AG04450 (cell line): ENCODE data around the gene DOCK3. TPM values are rescaled to one million over a fixed set of nuclear protein-coding genes. Genes with fewer than 3 reads are reported as not detected.

Experiments used
- CTCF ChIA-PET: fragments of 300-600, 350-600 bp; formaldehyde crosslinking; extraction: SDS; loops from one replicate; lab custom pipeline; 2022; ENCODE audit warnings: antibody characterized with exemption, inconsistent platforms; lab: Charles Lee
- POLR2A ChIA-PET: fragments of 350-600 bp; formaldehyde crosslinking; extraction: SDS; loops from one replicate; lab custom pipeline; 2021; ENCODE audit warnings: antibody characterized with exemption, inconsistent platforms; lab: Yijun Ruan, JAX
- DNase-seq: peaks from one replicate; pipeline ENCODE4 v3.0.0-alpha.2; 2011; ENCODE audit warnings: low read depth, low spot score
- H3K27ac ChIP-seq: one replicate; pipeline ENCODE4 v1.5.1; 2012; ENCODE audit warnings: low read depth, low read length, control low read depth
- H3K27me3 ChIP-seq: one replicate; pipeline ENCODE4 v1.6.0; 2012; ENCODE audit warnings: low read length; ENCODE audit not compliant: control insufficient read depth, insufficient read depth
- H3K4me3 ChIP-seq: 2 replicates; pipeline ENCODE4 v1.5.1; 2011; ENCODE audit warnings: mild to moderate bottlenecking, low read depth, low read length, control low read depth
- H3K9me3 ChIP-seq: 2 replicates; pipeline ENCODE4 v1.5.1; 2012; ENCODE audit warnings: low read length; ENCODE audit not compliant: control insufficient read depth, insufficient read depth
- polyA plus RNA-seq: library from polyadenylated mRNA; depleted of rRNA; stranded (reverse); fragments of >200 nt; gene quantifications from 2 replicates; pipeline ENCODE4 v1.2.3, GENCODE V29; 2011
- TF ChIP-seq, protein P1 (sequence below): IDR thresholded peaks from 2 replicates; pipeline ENCODE4 v1.5.1; 2011; ENCODE audit warnings: low read depth, low read length, control low read depth, inconsistent platforms

The DOCK3 gene
- polyA plus RNA-seq, 1 experiment = 0.07 TPM

DNA sequence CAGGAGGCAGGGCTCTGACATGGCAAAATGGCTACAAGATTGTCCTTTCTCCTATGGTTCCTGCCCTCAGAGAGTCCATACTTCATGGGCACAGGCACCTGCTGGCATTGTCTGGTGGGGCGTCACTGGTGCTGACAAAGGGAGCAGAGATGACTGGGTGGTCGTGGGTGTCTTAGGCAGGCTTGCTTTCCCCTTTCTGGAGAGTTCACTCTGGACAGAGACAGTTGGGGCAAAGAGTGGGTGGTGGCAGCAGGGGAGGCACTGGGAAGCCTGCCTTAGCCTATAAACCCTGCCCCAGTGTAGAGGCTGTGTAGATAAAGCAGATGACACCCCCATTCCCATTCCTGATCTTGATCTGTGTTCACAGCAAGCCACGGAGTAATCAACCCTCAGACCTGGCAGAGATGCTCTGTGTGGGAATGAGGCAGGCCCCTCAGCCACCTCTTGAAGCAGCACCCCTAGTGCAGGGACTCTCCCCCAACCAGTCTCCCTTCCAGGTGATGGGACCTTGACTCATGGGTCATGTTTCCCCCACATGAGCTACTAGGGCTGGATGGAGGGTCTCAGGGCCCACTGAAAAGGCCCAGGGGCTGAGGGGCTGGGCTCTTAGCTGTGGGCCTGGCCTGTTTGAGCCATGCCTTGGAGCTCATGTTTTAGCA lies 20.7 kb upstream of the DOCK3 start:
- Histone ChIP-seq H3K27ac (no peak overlapping the region), H3K4me3 (no peak overlapping the region), H3K27me3 (peaks cover 6% of the 10 kb centered on the region), H3K9me3 (no peaks in the 10 kb centered on the region)
- CTCF ChIA-PET = interaction anchor here (1.2 to 2.7 kb wide), 2 partner anchors 36 to 38 kb away, joined by 3 to 31 read pairs; partner anchors contain the start of gene MAPKAPK3
- POLR2A ChIA-PET = no interaction called here
- DNase-seq = no peak
- TF ChIP-seq, protein P1, sequence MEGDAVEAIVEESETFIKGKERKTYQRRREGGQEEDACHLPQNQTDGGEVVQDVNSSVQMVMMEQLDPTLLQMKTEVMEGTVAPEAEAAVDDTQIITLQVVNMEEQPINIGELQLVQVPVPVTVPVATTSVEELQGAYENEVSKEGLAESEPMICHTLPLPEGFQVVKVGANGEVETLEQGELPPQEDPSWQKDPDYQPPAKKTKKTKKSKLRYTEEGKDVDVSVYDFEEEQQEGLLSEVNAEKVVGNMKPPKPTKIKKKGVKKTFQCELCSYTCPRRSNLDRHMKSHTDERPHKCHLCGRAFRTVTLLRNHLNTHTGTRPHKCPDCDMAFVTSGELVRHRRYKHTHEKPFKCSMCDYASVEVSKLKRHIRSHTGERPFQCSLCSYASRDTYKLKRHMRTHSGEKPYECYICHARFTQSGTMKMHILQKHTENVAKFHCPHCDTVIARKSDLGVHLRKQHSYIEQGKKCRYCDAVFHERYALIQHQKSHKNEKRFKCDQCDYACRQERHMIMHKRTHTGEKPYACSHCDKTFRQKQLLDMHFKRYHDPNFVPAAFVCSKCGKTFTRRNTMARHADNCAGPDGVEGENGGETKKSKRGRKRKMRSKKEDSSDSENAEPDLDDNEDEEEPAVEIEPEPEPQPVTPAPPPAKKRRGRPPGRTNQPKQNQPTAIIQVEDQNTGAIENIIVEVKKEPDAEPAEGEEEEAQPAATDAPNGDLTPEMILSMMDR = no peak

DNA sequence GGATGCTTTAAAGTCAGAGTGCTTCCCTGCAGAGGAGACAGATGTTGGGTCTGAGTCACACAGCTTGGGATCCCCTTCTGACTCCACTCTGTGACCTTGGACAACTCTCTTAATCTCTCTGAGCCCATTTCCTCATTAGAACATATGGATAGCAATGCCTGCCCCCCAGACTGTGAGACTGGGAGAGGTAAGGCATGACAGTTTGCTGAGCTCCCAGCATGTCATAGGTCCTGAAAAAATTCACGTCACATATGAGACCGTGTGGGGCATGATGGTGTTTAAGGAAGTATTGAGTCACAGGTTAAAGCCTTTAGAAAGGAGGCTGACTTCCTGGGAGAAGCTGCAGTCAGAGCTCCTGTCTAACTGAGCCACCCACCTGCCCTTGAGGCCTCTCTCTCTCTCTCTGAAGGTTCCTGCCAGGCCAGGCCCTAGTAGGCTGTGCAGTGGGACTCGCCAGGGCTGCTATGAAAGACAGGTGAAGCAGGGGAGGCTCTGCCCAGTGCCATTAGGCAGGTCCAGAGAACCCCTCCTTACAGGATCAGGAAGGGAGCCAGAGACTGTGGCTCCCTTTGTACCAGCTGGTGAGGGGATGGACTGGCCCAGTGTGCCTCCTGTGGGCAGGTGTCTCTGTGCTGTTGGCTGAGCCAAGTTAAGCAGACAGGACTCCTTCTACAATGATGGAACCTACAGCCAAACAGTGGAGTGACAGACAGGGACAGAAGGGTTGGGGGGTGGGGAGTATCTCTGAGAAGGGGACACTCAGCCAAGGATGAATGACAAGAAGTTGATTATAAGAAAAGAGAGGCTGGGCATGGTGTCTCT lies 19.5 kb upstream of the DOCK3 start:
- CTCF ChIA-PET = interaction anchor here (2.7 kb wide), 1 partner anchor 39 kb away, joined by 31 read pairs; the partner anchor contains the start of gene MAPKAPK3
- Histone ChIP-seq H3K27ac (no peak overlapping the region), H3K27me3 (peaks cover 6% of the 10 kb centered on the region), H3K9me3 (no peaks in the 10 kb centered on the region), H3K4me3 (no peak overlapping the region)
- TF ChIP-seq, protein P1 = no peak
- POLR2A ChIA-PET = interaction anchor here (0.6 kb wide), 1 partner anchor 9 kb away, joined by 3 read pairs; no protein-coding TSS in a partner anchor
- DNase-seq = no peak

DNA sequence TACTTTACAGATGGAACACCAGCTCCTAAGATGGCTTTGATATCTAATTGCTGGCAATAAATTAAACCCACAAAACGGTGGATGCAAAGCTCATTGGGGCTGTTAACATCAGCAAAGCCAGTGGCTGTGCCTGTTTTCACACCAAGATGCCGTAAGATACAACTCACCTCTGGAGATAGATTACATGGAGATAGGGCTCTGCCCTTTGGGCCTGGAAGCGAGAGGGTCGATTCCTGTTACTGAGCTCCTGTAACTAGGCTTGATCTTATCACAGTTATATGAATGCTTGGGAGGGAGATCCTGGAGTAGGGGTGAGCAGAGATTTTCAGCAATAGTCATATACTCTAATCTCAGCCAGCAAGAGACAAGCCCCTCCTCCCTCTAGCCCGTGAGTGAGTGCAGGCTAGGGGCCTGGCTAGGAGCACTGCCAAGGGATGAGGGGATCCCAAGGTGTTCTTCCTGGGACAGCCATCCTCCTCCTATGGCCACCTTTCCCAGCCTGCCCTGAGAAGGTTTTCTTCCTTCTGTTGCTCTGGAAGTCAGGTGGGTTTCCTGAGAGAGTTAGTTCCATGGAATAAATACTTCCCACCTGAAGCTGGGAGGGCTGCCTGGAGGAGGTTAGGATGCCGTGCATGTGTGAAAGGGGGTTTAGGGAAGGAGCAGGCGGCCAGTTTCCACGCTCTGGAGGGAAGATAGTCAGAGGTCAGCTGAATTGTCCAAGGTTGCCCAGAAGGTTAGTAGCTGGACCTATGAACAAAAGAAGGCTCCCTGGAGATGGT lies 18.1 kb upstream of the DOCK3 start:
- TF ChIP-seq, protein P1 = no peak
- Histone ChIP-seq H3K27ac (no peak overlapping the region), H3K27me3 (peaks cover 9% of the 10 kb centered on the region), H3K4me3 (no peak overlapping the region), H3K9me3 (no peaks in the 10 kb centered on the region)
- no peak for DNase-seq
- POLR2A ChIA-PET = no interaction called here
- CTCF ChIA-PET = interaction anchor here (1.6 kb wide), 1 partner anchor 40 kb away, joined by 3 read pairs; no protein-coding TSS in a partner anchor

DNA sequence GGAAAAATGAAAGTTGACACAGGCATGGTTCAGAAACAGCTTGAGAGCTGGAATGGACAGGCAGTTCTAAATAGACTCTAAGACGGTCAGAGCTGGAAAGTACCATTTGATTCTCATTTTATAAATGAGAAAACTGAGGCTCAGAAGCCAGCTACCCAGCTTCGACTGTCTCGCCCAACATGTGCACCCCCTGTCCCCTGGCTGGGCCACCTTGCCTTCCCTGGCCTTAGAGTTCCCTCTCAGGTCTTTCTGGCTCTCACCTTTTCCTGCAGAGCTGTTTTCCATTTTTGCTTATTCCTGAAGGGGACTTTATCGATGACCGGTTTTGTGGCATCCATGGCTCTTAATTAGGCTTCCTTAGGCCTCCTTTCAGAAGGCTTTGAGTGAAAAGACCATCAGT lies 17.3 kb upstream of the DOCK3 start:
- POLR2A ChIA-PET = no interaction called here
- no peak for DNase-seq

More for the DNA sequence above, 17.3 kb upstream of the DOCK3 start:
- H3K27me3 ChIP-seq = peaks cover 9% of the 10 kb centered on the region
- H3K9me3 ChIP-seq = no peaks in the 10 kb centered on the region
- no peak overlapping the region for H3K4me3 ChIP-seq
- no peak overlapping the region for H3K27ac ChIP-seq
- TF ChIP-seq, protein P1 = no peak
- CTCF ChIA-PET = interaction anchor here (1.6 kb wide), 1 partner anchor 41 kb away, joined by 3 read pairs; no protein-coding TSS in a partner anchor
